ENCODE measurements around the gene TDRD9. TPM values are rescaled to one million over a fixed set of nuclear protein-coding genes. Genes with fewer than 3 reads are reported as not detected.

The TDRD9 gene
- total RNA-seq, 2 donors from 2014 or later: 12.0 TPM; not detected in 1

- Histone ChIP-seq H3K27ac (no peak overlapping the region), H3K36me3 (no peaks in the 10 kb centered on the region), H3K9me3 (no peaks in the 10 kb centered on the region), H3K4me3 (no peak overlapping the region), H3K27me3 (replicated peaks; ENCODE audit: insufficient read depth) (no peaks in the 10 kb centered on the region), H3K4me1 (ENCODE audit: control insufficient read depth in 1 of 2, low read depth in 2 of 2) (no peaks in the 10 kb centered on the region)
- ATAC-seq (ENCODE audit: insufficient number of reproducible peaks, low FRiP score, low read depth) (no peak), DNase-seq (ENCODE audit: low spot score) (no peak)
- TF ChIP-seq CTCF (IDR thresholded peaks at IDR 0.05): no peak
Observed at GRCh38 chr14:103930051-103930604, 1.9 kb downstream of the TDRD9 start.

GRCh38 chr14:103931422-103931821, 3.2 kb downstream of the TDRD9 start:
- Histone ChIP-seq H3K4me3 (no peak overlapping the region), H3K9me3 (no peaks in the 10 kb centered on the region), H3K27ac (no peak overlapping the region), H3K27me3 (replicated peaks; ENCODE audit: insufficient read depth) (no peaks in the 10 kb centered on the region), H3K36me3 (no peaks in the 10 kb centered on the region), H3K4me1 (ENCODE audit: control insufficient read depth in 1 of 2, low read depth in 2 of 2) (no peaks in the 10 kb centered on the region)
- TF ChIP-seq CTCF (IDR thresholded peaks at IDR 0.05): no peak
- DNase-seq (ENCODE audit: low spot score) (no peak), ATAC-seq (ENCODE audit: insufficient number of reproducible peaks, low FRiP score, low read depth) (no peak)

DNA sequence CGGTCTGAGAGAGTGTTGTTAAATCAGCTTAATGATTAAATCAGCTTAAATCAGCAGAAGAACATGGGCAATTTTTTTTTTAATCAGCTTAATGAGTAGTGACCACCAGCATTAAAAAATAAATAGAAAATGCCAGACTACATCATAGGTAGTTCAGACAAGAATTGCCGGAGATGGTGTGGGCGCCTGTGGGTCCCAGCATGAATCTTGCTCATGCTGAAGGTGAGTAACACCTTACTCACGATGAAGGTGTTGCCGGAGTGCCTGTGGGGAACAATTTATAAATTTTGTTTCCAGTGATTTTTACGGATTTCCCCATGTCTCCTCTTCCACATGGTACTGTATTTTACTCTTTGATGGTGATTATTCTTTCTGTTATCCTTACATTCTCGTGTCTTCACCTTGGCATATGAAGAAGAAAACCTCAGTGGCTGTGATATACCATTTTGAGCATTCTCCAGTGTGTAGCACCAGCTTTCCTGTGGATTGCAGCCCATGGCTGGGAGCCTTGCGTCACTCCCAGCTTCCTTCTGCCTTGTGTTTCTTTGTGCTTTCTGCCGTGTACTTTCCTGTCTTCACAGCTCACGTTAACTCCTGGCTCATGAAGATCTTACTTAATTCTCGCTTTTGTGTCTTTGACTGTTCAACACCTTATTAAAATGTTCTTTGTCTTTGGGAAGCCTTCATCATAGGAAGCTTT, 4.7 kb downstream of the TDRD9 start:
- no peaks in the 10 kb centered on the region for H3K9me3 ChIP-seq
- no peaks in the 10 kb centered on the region for H3K36me3 ChIP-seq
- H3K4me3 ChIP-seq: no peak overlapping the region
- DNase-seq (ENCODE audit: low spot score): no peak
- no peak for TF ChIP-seq CTCF (IDR thresholded peaks at IDR 0.05)
- no peaks in the 10 kb centered on the region for H3K4me1 ChIP-seq (ENCODE audit: control insufficient read depth in 1 of 2, low read depth in 2 of 2)
- no peak overlapping the region for H3K27ac ChIP-seq
- H3K27me3 ChIP-seq (replicated peaks; ENCODE audit: insufficient read depth): no peaks in the 10 kb centered on the region
- no peak for ATAC-seq (ENCODE audit: insufficient number of reproducible peaks, low FRiP score, low read depth)

DNA sequence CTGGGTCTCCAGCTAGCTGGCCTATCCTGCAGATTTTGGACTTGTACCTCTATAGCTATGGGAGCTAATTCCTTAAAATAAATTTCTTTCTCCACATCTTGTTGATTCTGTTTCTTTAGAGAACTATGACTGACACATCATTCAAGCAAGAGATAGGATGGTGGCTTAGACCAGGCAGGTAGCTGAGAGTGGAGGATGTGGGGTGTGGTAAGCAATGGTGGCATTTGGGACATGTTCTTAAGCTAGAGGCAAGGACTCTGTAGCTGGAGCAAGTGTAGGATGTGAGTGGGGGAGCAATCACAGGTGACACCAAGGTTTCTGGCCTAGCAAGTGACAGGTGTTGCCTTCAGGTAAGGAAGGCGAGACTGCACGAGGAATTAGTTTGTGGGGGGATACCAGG, 6.8 kb downstream of the TDRD9 start:
- no peaks in the 10 kb centered on the region for H3K36me3 ChIP-seq
- H3K4me1 ChIP-seq (ENCODE audit: control insufficient read depth in 1 of 2, low read depth in 2 of 2): no peaks in the 10 kb centered on the region
- H3K27ac ChIP-seq: no peak overlapping the region
- ATAC-seq (ENCODE audit: insufficient number of reproducible peaks, low FRiP score, low read depth): no peak
- no peaks in the 10 kb centered on the region for H3K9me3 ChIP-seq
- DNase-seq (ENCODE audit: low spot score): no peak
- no peak for TF ChIP-seq CTCF (IDR thresholded peaks at IDR 0.05)
- no peaks in the 10 kb centered on the region for H3K27me3 ChIP-seq (replicated peaks; ENCODE audit: insufficient read depth)
- no peak overlapping the region for H3K4me3 ChIP-seq

DNA sequence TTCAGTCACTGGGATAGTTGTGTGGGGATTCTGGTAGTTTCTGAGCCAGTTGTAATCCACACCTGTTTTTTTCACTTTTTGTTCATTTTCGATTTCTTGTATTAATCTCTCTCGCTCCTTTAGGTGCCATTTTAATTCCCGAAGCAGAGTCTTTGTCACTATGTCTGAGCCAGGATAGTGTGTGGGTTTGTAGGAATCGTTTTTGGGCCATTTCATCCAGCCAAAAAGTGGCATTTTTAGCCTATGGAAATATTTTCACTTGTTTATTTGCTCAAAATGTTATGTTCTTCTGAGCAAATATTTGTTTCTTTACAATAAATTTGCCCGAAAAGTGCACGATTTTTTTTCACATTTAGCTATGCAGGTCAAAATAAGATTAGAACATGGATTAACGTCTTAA, 13.2 kb downstream of the TDRD9 start:
- DNase-seq (ENCODE audit: low spot score) (no peak), ATAC-seq (ENCODE audit: insufficient number of reproducible peaks, low FRiP score, low read depth) (no peak)
- H3K4me1 ChIP-seq (ENCODE audit: control insufficient read depth in 1 of 2, low read depth in 2 of 2): no peaks in the 10 kb centered on the region
- H3K36me3 ChIP-seq: no peaks in the 10 kb centered on the region
- no peaks in the 10 kb centered on the region for H3K9me3 ChIP-seq
- H3K27me3 ChIP-seq (replicated peaks; ENCODE audit: insufficient read depth): no peaks in the 10 kb centered on the region
- H3K4me3 ChIP-seq: no peak overlapping the region
- no peak for TF ChIP-seq CTCF (IDR thresholded peaks at IDR 0.05)
- no peak overlapping the region for H3K27ac ChIP-seq
